Left lung (tissue), 10 donors: Measurements from ENCODE around the gene RNF212B. TPM values are rescaled to one million over a fixed set of nuclear protein-coding genes. Genes with fewer than 3 reads are reported as not detected.
"Not testable (repeated sequence)": the region's sequence is repeated elsewhere in the genome, so short reads cannot be mapped to it uniquely, and the experiment has no call there.

Experiments used
- ATAC-seq: fragments of 200-7000 bp; cut with Tn5 transposase; one replicate; pipeline ENCODE4 v1.9.1; 2020; ENCODE audit warnings: moderate library complexity
- DNase-seq, 4 donors: peaks; one replicate each; pipeline ENCODE4 v3.0.0-alpha.2; 2013 to 2020
- H3K27ac ChIP-seq, 2 donors: fragments of 200-600 bp; sonication (generic) in 1 of 2; one replicate each; pipeline versions ENCODE4 v1.5.0 to v1.8.0; 2020 to 2021
- H3K27me3 ChIP-seq, 2 donors: fragments of 200-600 bp; sonication (generic) in 1 of 2; one replicate each; pipeline versions ENCODE4 v1.5.0 to v1.8.0; 2020 to 2021
- H3K36me3 ChIP-seq, 2 donors: fragments of 200-600 bp; sonication (generic) in 1 of 2; one replicate each; pipeline versions ENCODE4 v1.5.0 to v1.8.0; 2020 to 2021
- H3K4me1 ChIP-seq, 2 donors: fragments of 200-600 bp; one replicate each; pipeline ENCODE4 v1.8.0; 2021
- H3K4me3 ChIP-seq, 2 donors: fragments of 200-600 bp; sonication (generic) in 1 of 2; one replicate each; pipeline versions ENCODE4 v1.5.0 to v1.8.0; 2020 to 2021; ENCODE audit warnings: mild to moderate bottlenecking in 1 of 2
- H3K9me3 ChIP-seq, 2 donors: fragments of 200-600 bp; sonication (generic) in 1 of 2; one replicate each; pipeline versions ENCODE4 v1.5.0 to v1.8.0; 2020 to 2021
- CTCF ChIP-seq, 2 donors: fragments of 200-600 bp; sonication (generic) in 1 of 2; IDR thresholded peaks; one replicate each; pipeline versions ENCODE4 v1.5.0 to v1.8.0; 2021; ENCODE audit warnings: antibody characterized with exemption in 2 of 2
- intact Hi-C, 2 donors: fragments of 100-400 bp; cut with DNase I; formaldehyde crosslinking; loops; one replicate each; pipeline versions ENCODE4 v1.11.2 to v1.14.2; 2022
- polyA plus RNA-seq, 6 donors: library from polyadenylated mRNA; unstranded; fragments of 120-200 nt; gene quantifications; one replicate each; pipeline ENCODE4 v1.2.1, GENCODE V29; 2013; ENCODE audit not compliant: insufficient read length in 6 of 6
- total RNA-seq, 2 donors: library from RNA; stranded (reverse); fragmentation: NEBNext Ultra II Directional; extraction: Animal tissue kit (Norgen Biotek cat#: 25700); gene quantifications; one replicate each; pipeline ENCODE4 v1.2.1, GENCODE V29; 2021
- donor health status: DM: no; HTN: yes; CAD: no.
- donor health status: DM: no; HTN: no; CAD: no.

RNF212B gene
- total and polyA plus RNA-seq, 8 donors: 0.47 to 0.94 (median 0.74) TPM; not detected in 2

DNA sequence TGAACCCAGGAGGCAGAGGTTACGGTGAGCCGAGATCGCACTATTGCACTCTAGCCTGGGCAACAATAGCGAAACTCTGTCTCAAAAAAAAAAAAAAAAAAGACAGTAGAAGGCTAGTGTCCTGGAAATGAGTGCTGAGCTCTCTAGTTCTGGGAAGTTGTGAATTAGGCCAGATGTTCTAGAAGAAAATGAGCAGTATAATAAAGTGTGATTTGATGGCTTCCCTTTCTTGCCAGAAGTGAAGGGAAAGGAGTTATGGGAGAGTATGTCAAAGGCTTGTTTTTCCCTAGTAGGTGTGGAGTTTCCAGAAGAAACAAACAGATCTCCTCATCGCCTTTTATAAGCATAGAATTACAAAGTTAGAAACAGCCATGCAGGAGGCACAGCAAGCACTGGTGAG is 20.5 kb downstream of the RNF212B start:
- Histone ChIP-seq H3K4me1 (no peaks in the 10 kb centered on the region), H3K27ac (no peak overlapping the region), H3K9me3 (no peaks in the 10 kb centered on the region), H3K36me3 (no peaks in the 10 kb centered on the region), H3K27me3 (peaks cover 0 to 8% of the 10 kb centered on the region in 2 donors), H3K4me3 (no peak overlapping the region)
- TF ChIP-seq CTCF (IDR thresholded peaks at IDR 0.05): no peak
- ATAC-seq (no peak), DNase-seq (peak in 1 of 4 donors; percentile 27)
- intact Hi-C loops: no loop called here

DNA sequence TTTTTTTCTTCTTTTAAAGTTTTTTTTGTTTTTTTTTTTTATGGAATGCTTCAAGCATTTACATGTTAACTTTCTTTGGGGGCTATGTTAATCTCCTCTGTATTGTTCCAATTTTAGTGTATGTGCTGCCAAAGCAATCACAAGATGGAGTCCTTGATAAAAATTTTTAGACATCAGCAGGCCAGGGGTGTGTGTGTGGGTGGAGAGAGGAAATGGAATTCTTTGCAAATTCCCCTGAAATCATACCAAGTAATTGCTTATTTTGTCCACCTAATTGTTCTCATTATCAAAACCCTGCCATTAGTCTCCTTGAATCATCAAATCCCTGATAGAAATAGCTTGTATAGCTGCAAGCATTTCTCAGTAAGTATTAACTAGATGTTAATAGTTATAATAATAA is 21.7 kb downstream of the RNF212B start:
- Histone ChIP-seq H3K27me3 (peaks cover 0 to 14% of the 10 kb centered on the region in 2 donors), H3K4me3 (no peak overlapping the region), H3K4me1 (no peaks in the 10 kb centered on the region), H3K27ac (no peak overlapping the region), H3K9me3 (no peaks in the 10 kb centered on the region), H3K36me3 (no peaks in the 10 kb centered on the region)
- no peak for TF ChIP-seq CTCF (IDR thresholded peaks at IDR 0.05)
- intact Hi-C loops: no loop called here
- ATAC-seq (no peak), DNase-seq (no peak)

GRCh38 chr14:23260849-23261248 is 23.1 kb downstream of the RNF212B start:
- ATAC-seq, H3K4me1 ChIP-seq, H3K4me3 ChIP-seq, H3K36me3 ChIP-seq, intact Hi-C loops, H3K27ac ChIP-seq, DNase-seq, H3K9me3 ChIP-seq: not testable (repeated sequence)
- peaks cover 0 to 14% of the 10 kb centered on the region in 2 donors for H3K27me3 ChIP-seq

GRCh38 chr14:23269193-23269592 is 31.5 kb downstream of the RNF212B start:
- no peak overlapping the region for H3K27ac ChIP-seq
- H3K27me3 ChIP-seq: no peaks in the 10 kb centered on the region
- no peaks in the 10 kb centered on the region for H3K36me3 ChIP-seq
- H3K4me1 ChIP-seq: no peaks in the 10 kb centered on the region
- intact Hi-C loops: no loop called here
- TF ChIP-seq CTCF (IDR thresholded peaks at IDR 0.05): no peak
- H3K9me3 ChIP-seq: no peaks in the 10 kb centered on the region
- DNase-seq: no peak
- no peak overlapping the region for H3K4me3 ChIP-seq
- no peak for ATAC-seq

- TF ChIP-seq CTCF (IDR thresholded peaks at IDR 0.05): no peak
These were observed 37.7 kb downstream of the RNF212B start for GRCh38 chr14:23275412-23275811.

GRCh38 chr14:23277189-23277588 is 39.5 kb downstream of the RNF212B start:
- H3K36me3 ChIP-seq: peaks cover 0 to 27% of the 10 kb centered on the region in 2 donors
- no peaks in the 10 kb centered on the region for H3K9me3 ChIP-seq
- intact Hi-C loops: no loop called here
- no peak for ATAC-seq
- DNase-seq: no peak
- H3K4me1 ChIP-seq: no peaks in the 10 kb centered on the region
- H3K27me3 ChIP-seq: no peaks in the 10 kb centered on the region
- no peak overlapping the region for H3K4me3 ChIP-seq
- no peak for TF ChIP-seq CTCF (IDR thresholded peaks at IDR 0.05)
- no peak overlapping the region for H3K27ac ChIP-seq

More at GRCh38 chr14:23275412-23275811, 37.7 kb downstream of the RNF212B start:
- intact Hi-C loops: no loop called here
- no peaks in the 10 kb centered on the region for H3K4me1 ChIP-seq
- H3K27me3 ChIP-seq: no peaks in the 10 kb centered on the region
- ATAC-seq (no peak), DNase-seq (no peak)
- no peak overlapping the region for H3K27ac ChIP-seq
- no peaks in the 10 kb centered on the region for H3K9me3 ChIP-seq
- H3K36me3 ChIP-seq: peaks cover 0 to 22% of the 10 kb centered on the region in 2 donors
- no peak overlapping the region for H3K4me3 ChIP-seq

GRCh38 chr14:23277928-23278327 is 40.2 kb downstream of the RNF212B start:
- DNase-seq, intact Hi-C loops, H3K4me1 ChIP-seq, H3K27me3 ChIP-seq, ATAC-seq, H3K9me3 ChIP-seq, H3K27ac ChIP-seq, H3K4me3 ChIP-seq: not testable (repeated sequence)
- H3K36me3 ChIP-seq: peaks cover 0 to 31% of the 10 kb centered on the region in 2 donors
